ENCODE data around the gene LTBP1.

The LTBP1 gene

DNA sequence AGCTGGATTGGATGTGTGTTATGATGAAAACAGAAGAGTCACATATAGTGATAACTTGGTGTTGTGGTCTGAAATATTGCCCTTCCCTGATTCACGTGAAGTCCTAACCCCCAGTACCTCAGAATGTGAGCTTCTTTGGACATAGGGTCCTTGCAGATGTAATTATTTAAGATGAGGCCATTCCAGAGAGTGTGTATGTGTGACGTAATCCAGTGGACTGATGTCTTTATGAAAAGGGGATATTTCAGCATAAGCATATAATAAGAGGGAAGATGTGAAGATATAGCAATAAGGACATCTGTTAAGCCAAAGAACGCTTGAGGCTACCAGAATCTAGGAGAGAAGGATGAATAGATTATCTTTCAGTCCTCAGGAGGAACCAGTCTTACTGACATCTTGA lies 62.5 kb downstream of the LTBP1 start:
- H2BK12ac ChIP-seq (ENCODE audit: low read length) = no peak overlapping the region
- H4K12ac ChIP-seq (ENCODE audit: low read depth, low read length) = no peak overlapping the region
- peaks cover under 1 to 2% of the 10 kb centered on the region in 2 experiments for H3K4me1 ChIP-seq (ENCODE audit: control insufficient read depth in 1 of 2, insufficient read depth in 2 of 2, low read length in 2 of 2)
- H3K23ac ChIP-seq (ENCODE audit: low read length) = no peak overlapping the region
- no peak overlapping the region for H4K91ac ChIP-seq (ENCODE audit: low read depth, low read length)
- no peak overlapping the region for H2AK5ac ChIP-seq (ENCODE audit: low read length)
- no peaks in the 10 kb centered on the region for H3K27me3 ChIP-seq (ENCODE audit: insufficient read depth, low read length)
- peaks cover under 1% of the 10 kb centered on the region for H3K79me1 ChIP-seq (ENCODE audit: low read length)
- H3K4ac ChIP-seq (ENCODE audit: low read depth, low read length) = no peak overlapping the region
- no CpG with 5 or more reads among the region's 3 CpGs for WGBS (ENCODE audit: extremely low coverage, insufficient coverage, insufficient read length)
- no peak overlapping the region for H4K8ac ChIP-seq (ENCODE audit: low read depth, low read length)
- H3K9ac ChIP-seq (ENCODE audit: low read length) = no peak overlapping the region
- no peak overlapping the region for H2AFZ ChIP-seq (ENCODE audit: insufficient read depth, low read length, poor library complexity)
- H3K27ac ChIP-seq (ENCODE audit: low read depth, low read length) = no peak overlapping the region
- no peak overlapping the region for H2BK5ac ChIP-seq (ENCODE audit: low read depth, low read length, poor library complexity)
- no peak for DNase-seq
- H2BK120ac ChIP-seq (ENCODE audit: insufficient read depth, low read length, poor library complexity) = no peak overlapping the region
- H3K36me3 ChIP-seq (ENCODE audit: control insufficient read depth in 1 of 2, insufficient read depth in 2 of 2, low read length in 2 of 2) = no peaks in the 10 kb centered on the region
- no peak overlapping the region for H3K4me2 ChIP-seq (ENCODE audit: low read length)
- H3K79me2 ChIP-seq (ENCODE audit: control insufficient read depth, insufficient read depth, low read length, poor library complexity) = no peaks in the 10 kb centered on the region
- H3K18ac ChIP-seq (ENCODE audit: low read length) = no peak overlapping the region
- H3K14ac ChIP-seq (ENCODE audit: low read length) = no peak overlapping the region
- H3K4me3 ChIP-seq (ENCODE audit: low read depth, low read length) = no peak overlapping the region
- H3K9me3 ChIP-seq (ENCODE audit: insufficient read depth, low read depth, low read length) = no peaks in the 10 kb centered on the region

DNA sequence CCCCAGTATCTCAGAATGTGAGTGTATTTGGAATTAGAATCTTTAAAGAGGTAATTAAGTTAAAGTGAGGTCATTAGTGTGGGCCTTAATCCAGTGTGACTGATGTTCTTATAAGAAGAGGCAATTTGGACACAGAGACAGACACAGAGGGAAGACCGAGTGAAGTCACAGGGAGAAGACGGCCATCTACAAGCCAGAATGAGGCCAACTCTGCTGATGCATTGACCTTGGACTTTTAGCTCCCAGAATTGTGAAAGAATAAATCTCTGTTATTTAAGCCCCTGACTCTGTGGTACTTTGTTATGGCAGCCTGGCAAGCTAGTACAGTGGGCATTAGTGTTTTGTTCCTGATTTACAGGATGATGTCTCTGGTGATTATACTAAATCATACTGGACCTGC lies 64.6 kb downstream of the LTBP1 start:
- no peak overlapping the region for H4K91ac ChIP-seq (ENCODE audit: low read depth, low read length)
- H3K4ac ChIP-seq (ENCODE audit: low read depth, low read length) = no peak overlapping the region
- no peak overlapping the region for H3K4me3 ChIP-seq (ENCODE audit: low read depth, low read length)
- H4K12ac ChIP-seq (ENCODE audit: low read depth, low read length) = no peak overlapping the region
- H2BK12ac ChIP-seq (ENCODE audit: low read length) = no peak overlapping the region
- peaks cover 6 to 13% of the 10 kb centered on the region in 2 experiments for H3K4me1 ChIP-seq (ENCODE audit: control insufficient read depth in 1 of 2, insufficient read depth in 2 of 2, low read length in 2 of 2)
- H2BK5ac ChIP-seq (ENCODE audit: low read depth, low read length, poor library complexity) = no peak overlapping the region
- DNase-seq = no peak
- no CpG with 5 or more reads among the region's 2 CpGs for WGBS (ENCODE audit: extremely low coverage, insufficient coverage, insufficient read length)
- H3K79me1 ChIP-seq (ENCODE audit: low read length) = peaks cover 9% of the 10 kb centered on the region
- H3K27ac ChIP-seq (ENCODE audit: low read depth, low read length) = no peak overlapping the region
- H3K18ac ChIP-seq (ENCODE audit: low read length) = no peak overlapping the region
- H2AFZ ChIP-seq (ENCODE audit: insufficient read depth, low read length, poor library complexity) = no peak overlapping the region
- H3K9me3 ChIP-seq (ENCODE audit: insufficient read depth, low read depth, low read length) = no peaks in the 10 kb centered on the region
- H4K8ac ChIP-seq (ENCODE audit: low read depth, low read length) = no peak overlapping the region
- H2AK5ac ChIP-seq (ENCODE audit: low read length) = no peak overlapping the region
- no peaks in the 10 kb centered on the region for H3K36me3 ChIP-seq (ENCODE audit: control insufficient read depth in 1 of 2, insufficient read depth in 2 of 2, low read length in 2 of 2)
- no peak overlapping the region for H2BK120ac ChIP-seq (ENCODE audit: insufficient read depth, low read length, poor library complexity)
- no peak overlapping the region for H3K23ac ChIP-seq (ENCODE audit: low read length)
- no peaks in the 10 kb centered on the region for H3K27me3 ChIP-seq (ENCODE audit: insufficient read depth, low read length)
- H3K79me2 ChIP-seq (ENCODE audit: control insufficient read depth, insufficient read depth, low read length, poor library complexity) = no peaks in the 10 kb centered on the region
- H3K14ac ChIP-seq (ENCODE audit: low read length) = no peak overlapping the region
- H3K9ac ChIP-seq (ENCODE audit: low read length) = no peak overlapping the region
- H3K4me2 ChIP-seq (ENCODE audit: low read length) = no peak overlapping the region

DNA sequence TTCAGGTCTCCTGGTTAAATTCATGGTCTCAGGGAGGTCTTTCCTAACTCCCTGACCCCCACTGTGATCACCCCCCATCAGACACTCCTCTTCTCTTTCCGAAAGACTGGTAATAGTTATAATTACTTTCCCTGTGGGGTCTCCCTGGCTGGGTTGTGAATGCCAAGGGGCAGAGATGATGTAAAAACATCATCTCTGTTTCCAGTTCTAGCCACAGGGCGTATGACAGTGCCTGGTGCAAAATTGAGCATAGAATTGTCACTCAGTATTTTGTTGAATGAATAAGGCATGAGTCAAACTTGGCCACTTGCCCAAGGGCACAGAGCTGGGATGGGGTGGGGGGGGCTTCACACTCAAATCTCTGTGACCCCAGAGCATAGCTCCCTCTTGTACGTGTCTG lies 65.2 kb downstream of the LTBP1 start:
- Histone ChIP-seq H3K9me3 (ENCODE audit: insufficient read depth, low read depth, low read length) (no peaks in the 10 kb centered on the region), H3K79me1 (ENCODE audit: low read length) (peaks cover 9% of the 10 kb centered on the region), H3K18ac (ENCODE audit: low read length) (no peak overlapping the region), H3K4me1 (ENCODE audit: control insufficient read depth in 1 of 2, insufficient read depth in 2 of 2, low read length in 2 of 2) (peaks cover 6 to 13% of the 10 kb centered on the region in 2 experiments), H2BK12ac (ENCODE audit: low read length) (no peak overlapping the region), H3K4me2 (ENCODE audit: low read length) (no peak overlapping the region), H4K8ac (ENCODE audit: low read depth, low read length) (no peak overlapping the region), H3K4ac (ENCODE audit: low read depth, low read length) (no peak overlapping the region), H2AFZ (ENCODE audit: insufficient read depth, low read length, poor library complexity) (no peak overlapping the region), H3K27ac (ENCODE audit: low read depth, low read length) (no peak overlapping the region), H3K36me3 (ENCODE audit: control insufficient read depth in 1 of 2, insufficient read depth in 2 of 2, low read length in 2 of 2) (no peaks in the 10 kb centered on the region), H2BK5ac (ENCODE audit: low read depth, low read length, poor library complexity) (no peak overlapping the region), H3K23ac (ENCODE audit: low read length) (no peak overlapping the region), H3K14ac (ENCODE audit: low read length) (no peak overlapping the region), H2AK5ac (ENCODE audit: low read length) (no peak overlapping the region), H4K91ac (ENCODE audit: low read depth, low read length) (no peak overlapping the region), H2BK120ac (ENCODE audit: insufficient read depth, low read length, poor library complexity) (no peak overlapping the region), H3K79me2 (ENCODE audit: control insufficient read depth, insufficient read depth, low read length, poor library complexity) (no peaks in the 10 kb centered on the region), H3K27me3 (ENCODE audit: insufficient read depth, low read length) (no peaks in the 10 kb centered on the region), H4K12ac (ENCODE audit: low read depth, low read length) (no peak overlapping the region), H3K4me3 (ENCODE audit: low read depth, low read length) (no peak overlapping the region), H3K9ac (ENCODE audit: low read length) (no peak overlapping the region)
- peak in 1 of 2 donors; percentile 25 for DNase-seq
- no CpG with 5 or more reads among the region's 3 CpGs for WGBS (ENCODE audit: extremely low coverage, insufficient coverage, insufficient read length)

DNA sequence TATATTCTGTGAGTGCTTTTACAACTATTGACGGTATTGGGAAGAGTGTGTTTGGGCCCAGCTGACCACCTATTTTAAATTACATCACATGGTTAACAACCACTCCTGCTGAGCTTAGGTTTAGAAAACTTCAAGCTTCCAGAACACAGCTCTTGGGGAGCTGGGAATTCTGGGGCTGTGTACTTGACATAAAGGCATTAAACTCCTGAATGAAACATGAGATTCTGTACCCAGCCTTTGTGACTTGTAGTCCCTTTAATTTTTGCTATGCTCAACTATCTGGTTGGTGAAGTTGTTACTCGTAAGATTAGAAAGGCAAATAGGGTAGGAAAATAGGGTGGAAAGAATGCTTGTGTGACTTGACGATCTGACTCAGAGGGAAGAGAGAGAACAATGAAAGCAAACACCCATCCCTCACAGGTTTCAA lies 66.9 kb downstream of the LTBP1 start:
- Histone ChIP-seq H4K12ac (ENCODE audit: low read depth, low read length) (no peak overlapping the region), H3K27ac (ENCODE audit: low read depth, low read length) (no peak overlapping the region), H3K4me1 (ENCODE audit: control insufficient read depth in 1 of 2, insufficient read depth in 2 of 2, low read length in 2 of 2) (peaks cover 6 to 13% of the 10 kb centered on the region in 2 experiments), H4K91ac (ENCODE audit: low read depth, low read length) (no peak overlapping the region), H2AFZ (ENCODE audit: insufficient read depth, low read length, poor library complexity) (no peak overlapping the region), H3K27me3 (ENCODE audit: insufficient read depth, low read length) (no peaks in the 10 kb centered on the region), H3K79me2 (ENCODE audit: control insufficient read depth, insufficient read depth, low read length, poor library complexity) (no peaks in the 10 kb centered on the region), H2BK5ac (ENCODE audit: low read depth, low read length, poor library complexity) (no peak overlapping the region), H3K4ac (ENCODE audit: low read depth, low read length) (no peak overlapping the region), H3K9me3 (ENCODE audit: insufficient read depth, low read depth, low read length) (no peaks in the 10 kb centered on the region), H3K14ac (ENCODE audit: low read length) (no peak overlapping the region), H4K8ac (ENCODE audit: low read depth, low read length) (no peak overlapping the region), H3K9ac (ENCODE audit: low read length) (no peak overlapping the region), H2BK120ac (ENCODE audit: insufficient read depth, low read length, poor library complexity) (no peak overlapping the region), H3K79me1 (ENCODE audit: low read length) (peaks cover 9% of the 10 kb centered on the region), H3K23ac (ENCODE audit: low read length) (no peak overlapping the region), H3K4me3 (ENCODE audit: low read depth, low read length) (no peak overlapping the region), H3K36me3 (ENCODE audit: control insufficient read depth in 1 of 2, insufficient read depth in 2 of 2, low read length in 2 of 2) (no peaks in the 10 kb centered on the region), H3K18ac (ENCODE audit: low read length) (no peak overlapping the region), H3K4me2 (ENCODE audit: low read length) (no peak overlapping the region), H2BK12ac (ENCODE audit: low read length) (no peak overlapping the region), H2AK5ac (ENCODE audit: low read length) (no peak overlapping the region)
- WGBS (ENCODE audit: extremely low coverage, insufficient coverage, insufficient read length) = no CpG with 5 or more reads among the region's 3 CpGs
- no peak for DNase-seq
